MG63 (cell line): ENCODE results near the gene ITGB2. TPM values are rescaled to one million over a fixed set of nuclear protein-coding genes. Genes with fewer than 3 reads are reported as not detected.
"Not testable (repeated sequence)": the region's sequence is repeated elsewhere in the genome, so short reads cannot be mapped to it uniquely, and the experiment has no call there.

Source experiments
- DNase-seq: peaks from one replicate; pipeline ENCODE4 v3.0.0-alpha.2; 2020
- H3K27me3 ChIP-seq: fragments of 250-450 bp; sonication (Bioruptor Pico); 2 replicates; pipeline ENCODE4 v1.5.1; 2020; ENCODE audit warnings: mild to moderate bottlenecking, moderate library complexity
- H3K36me3 ChIP-seq: fragments of 250-450 bp; sonication (Bioruptor Pico); 2 replicates; pipeline ENCODE4 v1.5.1; 2020; ENCODE audit warnings: mild to moderate bottlenecking, moderate library complexity
- H3K4me3 ChIP-seq: fragments of 250-450 bp; sonication (Bioruptor Pico); 2 replicates; pipeline ENCODE4 v1.5.1; 2020; ENCODE audit warnings: mild to moderate bottlenecking, moderate library complexity
- H3K9me3 ChIP-seq: fragments of 250-450 bp; sonication (Bioruptor Pico); 2 replicates; pipeline ENCODE4 v1.5.1; 2020; ENCODE audit warnings: mild to moderate bottlenecking, moderate library complexity
- total RNA-seq: library from RNA; depleted of rRNA; stranded (reverse); fragments of >200 nt; shearing (Covaris generic); gene quantifications from 2 replicates; pipeline ENCODE4 v1.2.3, GENCODE V29; 2014; ENCODE audit warnings: low replicate concordance

The ITGB2 gene
- total RNA-seq, 1 experiment from 2014 or later: 12.9 TPM

DNA sequence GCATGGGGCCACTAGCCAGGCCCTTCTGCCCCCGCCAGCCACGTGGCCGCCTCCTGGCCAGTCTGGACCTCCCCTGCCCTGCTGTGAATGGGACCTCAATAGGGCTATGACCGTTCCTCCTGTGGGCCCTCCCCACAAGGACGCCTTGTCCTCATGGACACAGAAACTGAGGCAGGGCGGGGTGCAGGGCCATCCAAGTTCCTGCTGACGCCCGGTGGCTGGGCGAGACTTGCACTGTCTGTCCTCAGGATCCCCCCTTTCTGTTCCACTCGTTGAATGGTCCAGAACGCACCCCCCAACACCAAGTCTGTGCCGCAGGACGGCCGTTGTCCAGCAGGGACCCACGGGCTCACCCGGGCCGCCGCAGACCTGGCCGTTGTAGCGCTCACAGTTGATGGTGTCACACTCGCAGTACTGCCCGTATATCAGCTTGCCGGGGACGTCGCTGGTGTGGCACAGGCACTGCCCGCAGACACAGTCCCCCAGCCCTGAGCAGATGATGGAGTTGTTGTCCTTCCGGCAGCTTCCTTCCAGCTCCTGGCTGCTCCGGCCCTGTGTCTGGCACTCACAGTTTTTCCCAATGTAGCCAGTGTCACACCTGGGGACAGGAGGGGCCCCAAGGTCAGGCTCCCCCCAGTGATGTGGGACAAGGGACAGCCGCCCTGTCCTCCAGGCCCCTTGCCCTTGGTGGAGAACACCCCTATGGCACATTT, 30.9 kb downstream of the ITGB2 start:
- Histone ChIP-seq H3K27me3 (no peaks in the 10 kb centered on the region), H3K9me3 (no peaks in the 10 kb centered on the region), H3K36me3 (no peaks in the 10 kb centered on the region), H3K4me3 (no peak overlapping the region)
- DNase-seq: no peak

DNA sequence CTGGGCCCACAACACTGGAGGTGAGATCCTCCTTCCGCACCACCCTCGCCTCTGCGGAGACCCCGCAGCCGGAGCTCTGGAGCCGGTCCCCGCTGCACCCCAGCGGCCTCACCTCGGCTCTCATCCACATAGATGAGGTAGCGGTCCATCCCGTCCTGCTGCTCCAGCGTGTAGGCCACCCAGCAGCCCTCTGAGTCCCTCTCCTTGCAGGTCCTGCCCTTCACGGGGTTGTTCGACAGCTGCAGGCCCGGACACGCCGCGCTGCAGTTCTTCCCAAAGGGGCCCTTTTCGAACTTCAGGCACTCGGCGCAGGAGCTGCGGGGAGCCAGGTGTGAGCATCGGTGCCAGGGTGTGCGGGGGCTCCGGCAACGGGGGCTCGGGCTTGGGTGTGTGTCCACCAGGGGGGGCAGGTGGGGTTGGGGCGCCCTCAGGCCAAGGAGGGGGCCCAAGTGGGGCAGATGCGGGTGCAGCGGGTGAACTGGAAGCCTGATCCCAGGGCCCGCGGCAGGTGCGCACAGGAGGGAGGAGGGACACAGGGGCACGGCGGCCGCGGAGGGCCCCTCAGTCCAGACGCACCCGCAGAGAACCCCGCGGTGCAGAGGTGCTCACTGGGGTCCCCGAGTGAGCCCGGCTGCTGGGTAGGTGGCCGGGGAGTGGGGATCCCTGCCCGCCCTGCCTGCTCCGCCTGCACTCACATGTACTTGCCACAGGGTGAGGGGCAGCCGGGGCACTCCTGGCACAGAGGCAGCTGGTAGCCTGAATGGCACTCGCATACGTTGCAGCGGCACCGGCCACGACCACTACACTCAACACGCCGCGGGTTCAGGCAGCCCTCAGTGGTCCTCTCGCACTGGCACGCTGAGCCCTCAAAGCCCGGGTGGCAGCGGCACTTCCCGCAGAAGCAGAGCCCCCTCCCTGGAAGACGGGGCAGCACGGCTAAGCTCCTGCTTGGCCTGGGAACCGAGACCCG, 31.8 kb downstream of the ITGB2 start:
- Histone ChIP-seq H3K27me3 (no peaks in the 10 kb centered on the region), H3K9me3 (no peaks in the 10 kb centered on the region), H3K36me3 (no peaks in the 10 kb centered on the region), H3K4me3 (no peak overlapping the region)
- no peak for DNase-seq

DNA sequence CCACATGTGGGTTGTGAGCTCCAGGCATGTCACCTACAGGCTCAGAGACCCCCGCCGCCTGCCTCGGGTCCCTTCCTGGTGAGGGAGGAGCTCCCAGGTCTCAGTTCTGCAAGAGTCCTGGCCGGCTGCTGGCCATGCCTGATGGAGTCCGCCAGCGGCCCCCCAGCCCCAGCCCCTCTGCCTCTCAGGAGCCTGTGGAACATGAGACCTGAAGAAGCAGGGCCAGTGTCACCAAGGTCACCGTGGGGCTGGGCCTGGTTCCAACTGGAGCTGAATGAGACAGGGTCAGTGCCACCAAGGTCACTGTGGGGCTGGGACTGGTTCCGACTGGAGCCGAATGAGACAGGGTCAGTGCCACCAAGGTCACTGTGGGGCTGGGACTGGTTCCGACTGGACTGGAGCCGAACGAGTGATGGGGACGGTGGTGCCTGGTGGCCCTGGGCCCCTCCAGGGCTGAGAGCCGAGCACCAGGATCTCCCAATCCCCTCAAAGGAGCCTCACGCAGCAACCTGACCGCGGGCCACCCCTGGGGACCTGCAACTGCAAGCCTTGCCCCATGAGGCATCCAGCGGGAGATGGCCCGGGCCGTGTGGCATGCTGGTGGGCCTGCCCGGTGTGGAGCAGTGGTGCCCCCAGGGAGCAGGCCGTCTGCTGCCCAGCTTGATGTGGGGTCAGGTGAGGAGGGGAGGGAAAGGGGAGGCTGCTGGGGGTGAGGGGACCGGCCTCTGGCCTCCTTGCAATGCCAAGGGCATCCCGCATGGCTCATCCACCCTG, 32.7 kb downstream of the ITGB2 start:
- H3K4me3 ChIP-seq: no peak overlapping the region
- no peak for DNase-seq
- no peaks in the 10 kb centered on the region for H3K9me3 ChIP-seq
- H3K27me3 ChIP-seq: no peaks in the 10 kb centered on the region
- H3K36me3 ChIP-seq: no peaks in the 10 kb centered on the region

DNA sequence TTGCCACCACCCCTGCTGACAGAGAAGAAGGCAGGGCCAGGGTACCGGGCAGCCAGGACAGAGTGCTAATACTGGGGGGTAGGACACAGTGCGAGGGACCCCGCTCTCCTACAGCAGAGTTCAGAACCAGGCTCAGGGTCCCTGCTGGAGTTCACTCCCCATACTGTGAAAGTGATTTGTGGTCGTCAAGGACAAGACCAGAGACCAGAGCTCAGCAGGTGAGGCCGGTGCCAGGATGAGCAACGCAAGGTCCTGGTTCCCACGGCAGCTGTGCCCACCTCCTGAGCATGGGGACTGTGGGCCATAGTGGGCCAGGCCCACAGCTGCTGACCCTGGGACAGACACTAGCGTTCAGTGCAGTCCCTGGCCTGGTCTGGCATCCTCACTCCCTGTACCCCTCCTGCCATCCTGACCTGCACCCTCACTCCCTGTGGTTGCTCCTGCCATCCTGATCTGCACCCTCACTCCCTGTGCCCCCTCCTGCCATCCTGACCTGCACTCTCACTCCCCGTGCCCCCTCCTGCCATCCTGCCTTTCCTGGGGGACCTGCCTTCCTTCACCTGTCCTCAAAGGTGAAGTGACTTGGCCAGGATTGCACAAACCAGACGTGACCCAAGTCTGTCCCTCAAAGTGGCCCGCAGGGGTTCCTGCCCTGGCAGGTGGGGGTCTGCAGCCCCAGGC, 33.4 kb downstream of the ITGB2 start:
- H3K4me3 ChIP-seq: no peak overlapping the region
- DNase-seq: no peak
- no peaks in the 10 kb centered on the region for H3K36me3 ChIP-seq
- H3K9me3 ChIP-seq: no peaks in the 10 kb centered on the region
- H3K27me3 ChIP-seq: no peaks in the 10 kb centered on the region

DNA sequence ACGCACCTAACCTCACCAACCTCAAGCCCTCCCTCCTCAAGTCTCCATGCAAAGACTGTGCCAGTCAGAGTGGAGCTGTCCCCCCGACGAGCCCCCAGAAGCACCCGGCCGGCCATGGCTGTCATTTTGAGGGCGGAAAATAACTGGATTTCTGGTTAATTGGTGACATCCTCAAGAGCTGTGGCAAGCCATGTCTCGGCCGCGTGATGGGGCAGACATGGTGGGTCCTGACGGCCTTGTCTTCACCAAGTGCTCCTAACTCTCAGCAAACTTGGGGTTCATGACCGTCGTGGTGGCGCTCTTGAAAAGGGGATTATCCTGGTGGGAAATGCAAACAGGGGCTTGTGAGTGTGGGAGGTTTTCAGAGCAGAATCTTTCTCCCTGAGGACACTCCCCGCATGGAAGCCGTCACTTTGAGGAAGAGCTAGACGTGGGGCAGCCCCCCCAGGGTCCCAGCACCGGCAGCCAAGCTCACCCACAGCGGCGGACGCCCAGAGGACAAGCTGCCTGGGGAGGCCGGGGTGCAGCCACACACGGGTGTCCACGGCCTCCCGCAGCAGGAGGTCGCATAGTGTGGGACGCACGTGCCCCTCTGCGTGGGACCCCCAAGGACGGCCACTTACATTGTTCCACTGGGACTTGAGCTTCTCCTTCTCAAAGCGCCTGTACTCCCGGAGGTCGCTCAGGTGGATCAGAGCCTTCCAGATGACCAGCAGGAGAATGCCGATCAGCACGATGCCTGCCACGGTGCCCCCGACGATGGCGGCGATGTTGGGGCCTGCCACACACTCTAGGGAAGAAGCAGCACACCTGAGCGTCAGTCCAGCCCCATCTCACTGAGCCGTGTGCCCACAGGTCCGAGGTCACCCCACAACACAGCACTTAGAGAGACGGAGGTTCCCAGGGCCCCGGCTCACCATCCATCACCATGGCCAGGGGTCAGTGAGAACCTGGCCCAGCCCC, 34.3 kb downstream of the ITGB2 start:
- no peaks in the 10 kb centered on the region for H3K36me3 ChIP-seq
- H3K4me3 ChIP-seq: no peak overlapping the region
- no peaks in the 10 kb centered on the region for H3K27me3 ChIP-seq
- no peaks in the 10 kb centered on the region for H3K9me3 ChIP-seq
- DNase-seq: no peak

DNA sequence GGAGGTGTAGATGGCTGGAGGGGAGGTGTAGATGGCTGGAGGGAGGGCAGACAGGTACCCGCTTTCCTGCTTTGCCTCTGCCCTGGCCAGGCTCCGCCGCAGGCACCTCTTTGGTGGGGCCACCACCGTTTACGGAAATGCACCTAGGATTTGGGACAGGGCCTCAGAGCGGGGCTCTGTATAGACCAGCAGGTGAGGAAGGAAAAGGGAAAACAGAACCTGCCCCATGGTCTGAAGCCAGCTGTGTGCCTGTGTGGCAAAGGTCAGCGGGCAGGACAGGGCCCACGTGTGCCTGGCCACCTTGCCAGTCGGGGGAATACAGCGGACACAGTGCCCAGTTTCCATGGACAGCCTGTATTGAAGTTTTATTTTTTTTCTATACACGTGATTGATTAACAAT, 35.1 kb downstream of the ITGB2 start:
- no peak for DNase-seq
- H3K4me3 ChIP-seq: no peak overlapping the region
- no peaks in the 10 kb centered on the region for H3K27me3 ChIP-seq
- H3K36me3 ChIP-seq: no peaks in the 10 kb centered on the region
- H3K9me3 ChIP-seq: no peaks in the 10 kb centered on the region

DNA sequence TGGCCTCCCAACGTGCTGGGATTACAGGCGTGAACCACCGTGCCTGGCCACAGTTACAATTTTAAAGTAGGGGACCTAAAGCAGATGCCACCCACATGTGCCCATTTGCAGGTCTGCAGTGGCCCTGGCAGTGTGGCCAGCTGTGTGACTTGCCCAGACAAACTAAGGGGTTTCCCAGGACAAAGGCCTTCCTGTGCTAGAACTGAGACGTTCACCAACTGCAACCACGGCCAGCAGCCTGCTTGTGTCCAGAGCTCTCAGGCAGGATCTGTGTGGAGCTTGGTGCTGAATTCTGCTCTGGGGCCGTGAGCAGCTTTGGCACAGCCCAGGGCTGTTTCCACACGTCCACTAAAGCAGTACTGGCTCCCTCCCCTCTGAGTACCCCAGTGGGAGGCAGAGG, 36.6 kb downstream of the ITGB2 start:
- Histone ChIP-seq H3K36me3 (no peaks in the 10 kb centered on the region), H3K4me3 (no peak overlapping the region), H3K27me3 (no peaks in the 10 kb centered on the region), H3K9me3 (no peaks in the 10 kb centered on the region)
- DNase-seq: no peak

DNA sequence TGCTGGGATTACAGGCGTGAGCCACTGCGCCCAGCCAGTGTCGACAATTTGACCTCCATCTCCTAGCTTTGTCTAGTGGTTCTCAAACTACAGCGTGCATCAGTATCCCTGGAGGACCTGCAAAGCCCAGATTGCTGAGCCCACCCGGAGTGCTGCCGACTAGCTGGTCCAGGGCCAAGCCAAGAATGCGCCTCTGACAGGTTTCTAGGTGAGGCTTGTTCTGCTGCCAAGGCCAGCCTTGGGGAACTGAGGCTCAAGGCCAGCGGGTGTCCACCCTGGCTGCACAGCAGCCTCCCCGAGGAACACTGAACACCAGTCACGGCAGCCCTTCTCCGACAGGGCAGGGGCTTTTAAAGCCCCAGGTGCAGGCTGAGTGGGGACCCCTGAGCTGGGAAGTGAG, 37.4 kb downstream of the ITGB2 start:
- Histone ChIP-seq H3K27me3 (no peaks in the 10 kb centered on the region), H3K9me3 (no peaks in the 10 kb centered on the region), H3K4me3 (no peak overlapping the region), H3K36me3 (no peaks in the 10 kb centered on the region)
- no peak for DNase-seq

DNA sequence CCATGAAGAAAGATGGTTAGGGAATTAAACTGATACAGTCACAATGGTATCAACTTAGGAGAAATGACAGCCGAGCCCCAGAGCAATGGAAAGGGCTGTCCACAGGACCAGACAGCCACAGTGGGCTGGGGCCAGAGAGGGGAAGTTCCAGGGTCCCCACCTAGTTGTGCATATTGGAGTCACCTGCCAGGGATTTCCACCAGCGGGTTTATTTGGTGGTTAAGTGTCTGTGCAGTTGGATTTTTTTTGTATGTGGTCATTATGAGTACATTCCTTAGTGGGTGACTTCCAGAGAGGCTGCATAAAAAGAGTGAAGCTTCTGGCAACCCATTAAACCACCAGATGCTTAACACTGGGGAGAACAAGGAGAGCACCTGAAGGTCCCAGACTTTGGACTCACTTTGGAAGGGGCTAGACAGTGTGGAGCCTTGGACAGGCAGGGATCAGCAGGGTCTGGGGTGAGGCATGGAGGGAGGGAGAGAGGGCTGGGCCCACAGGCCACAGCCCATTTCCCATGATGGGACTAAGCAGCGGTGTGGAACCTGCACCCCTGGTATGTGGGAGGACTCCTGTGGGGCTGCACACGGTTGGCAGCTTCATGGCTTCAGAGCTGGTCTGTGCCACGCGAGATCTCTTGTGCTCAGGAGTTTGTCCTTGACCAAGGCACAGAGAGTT, 39.4 kb downstream of the ITGB2 start:
- DNase-seq: peak; percentile 25
- Histone ChIP-seq H3K9me3 (no peaks in the 10 kb centered on the region), H3K4me3 (no peak overlapping the region), H3K27me3 (no peaks in the 10 kb centered on the region), H3K36me3 (no peaks in the 10 kb centered on the region)

DNA sequence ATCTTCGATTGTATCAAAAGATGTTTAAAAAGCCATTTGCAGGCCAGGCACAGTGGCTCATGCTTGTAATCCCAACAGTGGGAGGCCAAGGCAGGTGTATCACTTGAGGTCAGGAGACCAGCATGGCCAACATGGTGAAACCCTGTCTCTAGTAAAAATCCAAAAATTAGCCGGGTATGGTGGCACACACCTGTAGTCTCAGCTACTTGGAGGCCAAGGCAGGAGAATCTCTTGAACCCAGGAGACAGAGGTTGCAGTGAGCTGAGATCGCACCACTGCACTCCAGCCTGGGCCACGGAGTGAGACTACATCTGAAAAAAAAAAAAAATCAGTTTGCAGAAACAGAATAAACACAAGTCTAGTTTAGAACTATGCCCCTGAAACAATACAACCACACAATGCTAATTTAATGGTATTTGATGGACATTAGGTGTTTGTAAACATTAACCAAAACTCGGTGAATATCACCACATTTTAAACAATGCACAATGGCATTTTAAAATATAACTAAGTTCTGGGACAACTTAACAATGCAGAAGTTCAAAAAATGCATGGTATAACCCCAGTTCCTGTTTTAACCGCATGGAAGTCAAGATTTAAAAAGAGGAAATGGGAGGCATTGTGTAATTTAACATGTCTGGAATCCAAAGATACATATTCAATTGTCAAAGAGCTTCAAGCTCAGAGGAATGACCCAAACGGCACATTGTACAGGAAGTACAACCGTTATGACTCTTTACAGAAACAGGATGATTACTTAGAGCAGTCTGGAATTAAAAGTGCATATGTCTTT, 40.1 kb downstream of the ITGB2 start:
- no peak overlapping the region for H3K4me3 ChIP-seq

DNA sequence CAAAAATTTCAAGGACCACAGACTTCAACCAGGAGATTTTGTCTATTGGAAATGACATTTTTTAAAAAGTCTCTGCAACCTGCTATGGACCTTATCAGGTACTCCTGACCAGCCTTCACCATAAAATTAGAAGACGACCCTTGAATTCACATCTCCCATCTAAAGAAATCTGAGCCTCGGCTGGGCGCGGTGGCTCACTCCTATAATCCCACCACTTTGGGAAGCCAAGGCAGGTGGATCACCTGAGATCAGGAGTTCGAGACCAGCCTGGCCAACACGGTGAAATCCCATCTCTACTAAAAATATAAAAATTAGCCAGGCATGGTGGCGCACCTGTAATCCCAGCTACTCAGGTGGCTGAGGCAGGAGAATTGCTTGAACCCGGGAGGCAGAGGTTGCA, 41.5 kb downstream of the ITGB2 start:
- H3K36me3 ChIP-seq, H3K4me3 ChIP-seq, H3K9me3 ChIP-seq, DNase-seq, H3K27me3 ChIP-seq: not testable (repeated sequence)

More for the DNA sequence above, 40.1 kb downstream of the ITGB2 start:
- H3K27me3 ChIP-seq: no peaks in the 10 kb centered on the region
- H3K36me3 ChIP-seq: no peaks in the 10 kb centered on the region
- DNase-seq: no peak
- no peaks in the 10 kb centered on the region for H3K9me3 ChIP-seq

DNA sequence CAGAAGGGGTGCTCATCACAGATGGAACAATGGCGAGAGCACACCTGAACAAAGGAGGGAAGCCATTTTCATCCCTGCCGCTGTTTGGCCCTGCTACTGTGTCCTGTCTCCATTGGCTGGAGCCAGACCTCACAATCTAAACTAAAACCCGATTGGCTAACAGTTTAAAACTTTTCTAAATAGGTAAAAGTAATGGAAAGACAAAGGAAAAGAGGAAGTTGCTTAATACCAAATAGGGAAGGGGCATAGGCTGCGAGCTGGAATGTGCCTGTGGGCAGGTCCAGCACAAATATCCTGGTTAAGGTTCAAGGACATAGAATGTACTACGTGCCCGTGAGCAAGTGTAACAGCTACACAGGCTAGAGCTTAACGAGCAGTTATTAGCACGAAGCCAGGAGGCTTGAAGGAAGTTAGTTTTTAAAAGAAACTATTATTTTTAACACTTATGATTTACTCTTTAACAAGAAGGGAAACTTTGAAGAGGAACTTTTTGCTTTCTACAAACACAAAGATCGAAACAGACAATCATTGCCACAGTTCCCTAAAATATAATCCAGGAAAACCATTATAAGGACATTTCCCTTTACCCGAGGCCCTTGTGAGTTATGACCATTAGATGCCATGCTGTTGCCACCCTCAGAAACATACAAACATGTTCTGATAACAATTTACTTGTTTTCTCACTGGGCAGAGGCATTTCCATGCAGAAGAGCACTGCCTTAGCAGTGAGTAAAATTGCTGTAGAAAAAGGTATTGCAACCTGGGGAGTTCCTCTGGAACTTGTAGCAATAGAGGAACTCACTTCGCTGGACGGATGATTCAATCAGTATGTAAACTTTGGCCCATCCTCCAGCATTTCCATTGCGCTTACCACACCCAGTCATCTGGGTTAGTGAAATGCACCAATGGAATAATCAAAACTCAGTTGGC, 42.4 kb downstream of the ITGB2 start:
- H3K36me3 ChIP-seq: no peaks in the 10 kb centered on the region
- H3K4me3 ChIP-seq: no peak overlapping the region
- no peaks in the 10 kb centered on the region for H3K27me3 ChIP-seq
- H3K9me3 ChIP-seq: no peaks in the 10 kb centered on the region
- DNase-seq: no peak

DNA sequence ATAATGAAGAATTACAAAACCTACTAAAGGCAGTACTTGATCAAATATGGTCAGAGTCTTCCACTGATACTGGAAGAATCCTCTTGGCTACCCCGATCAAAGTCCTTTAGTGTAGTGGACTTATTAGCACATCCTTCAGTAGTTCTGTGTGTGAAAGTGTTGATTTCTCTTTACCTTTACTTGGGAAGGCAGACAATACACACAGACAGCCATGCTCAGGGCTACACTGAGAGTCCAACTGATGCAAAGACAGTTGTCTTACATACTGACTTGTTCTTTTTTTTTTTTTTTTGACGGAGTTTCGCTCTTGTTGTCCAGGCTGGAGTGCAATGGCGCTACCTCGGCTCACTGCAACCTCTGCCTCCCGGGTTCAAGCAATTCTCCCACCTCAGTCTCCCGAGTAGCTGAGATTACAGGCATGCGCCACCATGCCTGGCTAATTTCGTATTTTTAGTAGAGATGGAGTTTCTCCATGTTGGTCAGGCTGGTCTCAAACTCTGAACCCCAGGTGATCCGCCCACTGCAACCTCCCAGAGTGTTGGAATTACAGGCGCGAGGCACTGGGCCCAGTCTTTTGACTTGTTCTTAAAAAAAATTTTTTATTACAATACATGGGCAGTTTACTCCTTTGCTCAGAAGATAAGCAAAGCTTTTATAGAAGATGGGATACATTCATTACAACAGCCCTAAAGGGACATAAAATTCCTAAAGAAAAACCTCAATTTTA, 43.7 kb downstream of the ITGB2 start:
- Histone ChIP-seq H3K4me3 (no peak overlapping the region), H3K36me3 (peaks cover 7% of the 10 kb centered on the region; the same call in 1 of the 2 replicates), H3K27me3 (no peaks in the 10 kb centered on the region), H3K9me3 (no peaks in the 10 kb centered on the region)
- DNase-seq: no peak
